ENCODE data around the gene ANGEL1. TPM values are rescaled to one million over a fixed set of nuclear protein-coding genes. Genes with fewer than 3 reads are reported as not detected.

ANGEL1 gene
- total RNA-seq, 1 experiment from 2014 or later: 19.1 TPM

DNA sequence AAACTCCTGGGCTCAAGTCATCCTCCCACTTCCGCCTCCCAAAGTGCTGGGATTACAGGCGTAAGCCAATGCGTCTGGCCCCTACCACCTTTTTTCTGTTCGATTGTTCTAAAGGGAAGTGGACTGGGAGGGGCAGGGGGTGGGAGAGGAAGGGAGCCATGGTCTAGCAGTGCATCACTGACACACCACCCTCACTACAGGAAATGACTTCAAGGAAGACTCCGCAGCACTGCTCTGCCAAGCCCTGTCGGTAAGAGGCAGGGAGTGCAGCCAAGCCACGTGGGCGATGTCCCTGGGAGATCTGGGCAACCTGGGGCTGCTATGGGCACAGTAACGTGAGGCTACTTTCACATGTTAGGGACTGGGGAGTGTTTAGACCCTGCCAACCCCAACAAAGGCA is 31.5 kb upstream of the ANGEL1 start:
- TF ChIP-seq SIN3A (IDR thresholded peaks at IDR 0.05; ENCODE audit: borderline replicate concordance, insufficient read depth, low read depth, low read length): no peak
- TF ChIP-seq, protein P1, sequence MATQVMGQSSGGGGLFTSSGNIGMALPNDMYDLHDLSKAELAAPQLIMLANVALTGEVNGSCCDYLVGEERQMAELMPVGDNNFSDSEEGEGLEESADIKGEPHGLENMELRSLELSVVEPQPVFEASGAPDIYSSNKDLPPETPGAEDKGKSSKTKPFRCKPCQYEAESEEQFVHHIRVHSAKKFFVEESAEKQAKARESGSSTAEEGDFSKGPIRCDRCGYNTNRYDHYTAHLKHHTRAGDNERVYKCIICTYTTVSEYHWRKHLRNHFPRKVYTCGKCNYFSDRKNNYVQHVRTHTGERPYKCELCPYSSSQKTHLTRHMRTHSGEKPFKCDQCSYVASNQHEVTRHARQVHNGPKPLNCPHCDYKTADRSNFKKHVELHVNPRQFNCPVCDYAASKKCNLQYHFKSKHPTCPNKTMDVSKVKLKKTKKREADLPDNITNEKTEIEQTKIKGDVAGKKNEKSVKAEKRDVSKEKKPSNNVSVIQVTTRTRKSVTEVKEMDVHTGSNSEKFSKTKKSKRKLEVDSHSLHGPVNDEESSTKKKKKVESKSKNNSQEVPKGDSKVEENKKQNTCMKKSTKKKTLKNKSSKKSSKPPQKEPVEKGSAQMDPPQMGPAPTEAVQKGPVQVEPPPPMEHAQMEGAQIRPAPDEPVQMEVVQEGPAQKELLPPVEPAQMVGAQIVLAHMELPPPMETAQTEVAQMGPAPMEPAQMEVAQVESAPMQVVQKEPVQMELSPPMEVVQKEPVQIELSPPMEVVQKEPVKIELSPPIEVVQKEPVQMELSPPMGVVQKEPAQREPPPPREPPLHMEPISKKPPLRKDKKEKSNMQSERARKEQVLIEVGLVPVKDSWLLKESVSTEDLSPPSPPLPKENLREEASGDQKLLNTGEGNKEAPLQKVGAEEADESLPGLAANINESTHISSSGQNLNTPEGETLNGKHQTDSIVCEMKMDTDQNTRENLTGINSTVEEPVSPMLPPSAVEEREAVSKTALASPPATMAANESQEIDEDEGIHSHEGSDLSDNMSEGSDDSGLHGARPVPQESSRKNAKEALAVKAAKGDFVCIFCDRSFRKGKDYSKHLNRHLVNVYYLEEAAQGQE (IDR thresholded peaks at IDR 0.05; ENCODE audit: insufficient read depth in 1 of 2, low read depth in 2 of 2, low read length in 1 of 2): no peak
- TF ChIP-seq POLR2AphosphoS5 (IDR thresholded peaks at IDR 0.05; ENCODE audit: low read depth, low read length): no peak
- TF ChIP-seq, protein P2, sequence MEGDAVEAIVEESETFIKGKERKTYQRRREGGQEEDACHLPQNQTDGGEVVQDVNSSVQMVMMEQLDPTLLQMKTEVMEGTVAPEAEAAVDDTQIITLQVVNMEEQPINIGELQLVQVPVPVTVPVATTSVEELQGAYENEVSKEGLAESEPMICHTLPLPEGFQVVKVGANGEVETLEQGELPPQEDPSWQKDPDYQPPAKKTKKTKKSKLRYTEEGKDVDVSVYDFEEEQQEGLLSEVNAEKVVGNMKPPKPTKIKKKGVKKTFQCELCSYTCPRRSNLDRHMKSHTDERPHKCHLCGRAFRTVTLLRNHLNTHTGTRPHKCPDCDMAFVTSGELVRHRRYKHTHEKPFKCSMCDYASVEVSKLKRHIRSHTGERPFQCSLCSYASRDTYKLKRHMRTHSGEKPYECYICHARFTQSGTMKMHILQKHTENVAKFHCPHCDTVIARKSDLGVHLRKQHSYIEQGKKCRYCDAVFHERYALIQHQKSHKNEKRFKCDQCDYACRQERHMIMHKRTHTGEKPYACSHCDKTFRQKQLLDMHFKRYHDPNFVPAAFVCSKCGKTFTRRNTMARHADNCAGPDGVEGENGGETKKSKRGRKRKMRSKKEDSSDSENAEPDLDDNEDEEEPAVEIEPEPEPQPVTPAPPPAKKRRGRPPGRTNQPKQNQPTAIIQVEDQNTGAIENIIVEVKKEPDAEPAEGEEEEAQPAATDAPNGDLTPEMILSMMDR (IDR thresholded peaks at IDR 0.05): no peak
- no peak for TF ChIP-seq TCF7L2 (IDR thresholded peaks at IDR 0.05; ENCODE audit: low read depth, low read length)
- H3K9me3 ChIP-seq (ENCODE audit: control insufficient read depth, insufficient read depth, low read depth, low read length): no peaks in the 10 kb centered on the region
- peaks cover under 1% of the 10 kb centered on the region; the same call in 1 of the 2 replicates for H3K27me3 ChIP-seq (ENCODE audit: control insufficient read depth, insufficient read depth, low read length)
- POLR2A ChIA-PET: interaction anchor here (0.6 kb wide), 1 partner anchor 25 kb away, joined by 8 read pairs; no protein-coding TSS in a partner anchor
- BruUV-seq (replicated peaks): no TSS peak
- no peaks in the 10 kb centered on the region for H3K4me1 ChIP-seq (ENCODE audit: control insufficient read depth, insufficient read depth, low read length)
- no peak overlapping the region for H3K4me3 ChIP-seq (ENCODE audit: low read depth in 2 of 2, low read length in 2 of 2)
- in situ Hi-C loops (cut with HindIII; ENCODE audit: low pct_unique_long_range_greater_than_20kb, low sequenced_read_pairs) (no loop called here), intact Hi-C loops (cut with micrococcal nuclease; ENCODE audit: unreplicated experiment) (no loop called here)
- CTCF ChIA-PET: no interaction called here
- ATAC-seq: peak; percentile 60; the same call in 1 of the 2 replicates
- no peak overlapping the region for H3K27ac ChIP-seq (ENCODE audit: low read length)
- DNase-seq (ENCODE audit: low read depth, low spot score): peak; percentile 1
- no peaks in the 10 kb centered on the region for H3K36me3 ChIP-seq (ENCODE audit: control insufficient read depth, insufficient read depth, low read length)

DNA sequence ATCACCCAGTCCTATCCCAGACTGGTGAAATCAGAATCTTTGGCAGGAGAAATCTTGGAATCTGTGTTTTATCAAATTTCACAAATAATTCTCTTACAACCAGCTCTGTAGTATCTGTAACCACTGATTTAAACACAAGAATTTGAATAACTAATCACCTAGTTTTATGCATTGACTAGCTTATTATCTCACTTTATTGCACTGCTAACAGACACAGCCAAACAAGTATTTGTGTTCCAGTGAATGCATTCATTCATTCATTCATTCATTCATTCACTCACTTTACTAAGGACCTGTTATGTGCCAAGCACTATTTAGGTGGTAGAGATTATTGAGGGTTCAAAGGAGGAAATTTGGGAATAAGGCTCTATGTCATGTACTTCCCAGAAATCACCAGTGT is 29.7 kb upstream of the ANGEL1 start:
- no peak for ATAC-seq
- H3K4me3 ChIP-seq (ENCODE audit: low read depth in 2 of 2, low read length in 2 of 2): no peak overlapping the region
- POLR2A ChIA-PET: no interaction called here
- peaks cover 9% of the 10 kb centered on the region; the same call in 1 of the 2 replicates for H3K27me3 ChIP-seq (ENCODE audit: control insufficient read depth, insufficient read depth, low read length)
- H3K4me1 ChIP-seq (ENCODE audit: control insufficient read depth, insufficient read depth, low read length): no peaks in the 10 kb centered on the region
- CTCF ChIA-PET: no interaction called here
- no TSS peak for BruUV-seq (replicated peaks)
- H3K27ac ChIP-seq (ENCODE audit: low read length): no peak overlapping the region
- no peaks in the 10 kb centered on the region for H3K36me3 ChIP-seq (ENCODE audit: control insufficient read depth, insufficient read depth, low read length)
- intact Hi-C loops (cut with micrococcal nuclease; ENCODE audit: unreplicated experiment): no loop called here
- H3K9me3 ChIP-seq (ENCODE audit: control insufficient read depth, insufficient read depth, low read depth, low read length): no peaks in the 10 kb centered on the region
- no peak for TF ChIP-seq SIN3A (IDR thresholded peaks at IDR 0.05; ENCODE audit: borderline replicate concordance, insufficient read depth, low read depth, low read length)
- TF ChIP-seq TCF7L2 (IDR thresholded peaks at IDR 0.05; ENCODE audit: low read depth, low read length): no peak
- TF ChIP-seq, protein P2 (IDR thresholded peaks at IDR 0.05): no peak
- TF ChIP-seq, protein P1 (IDR thresholded peaks at IDR 0.05; ENCODE audit: insufficient read depth in 1 of 2, low read depth in 2 of 2, low read length in 1 of 2): no peak
- TF ChIP-seq POLR2AphosphoS5 (IDR thresholded peaks at IDR 0.05; ENCODE audit: low read depth, low read length): no peak
- DNase-seq (ENCODE audit: low read depth, low spot score): no peak
- in situ Hi-C loops (cut with HindIII; ENCODE audit: low pct_unique_long_range_greater_than_20kb, low sequenced_read_pairs): no loop called here

Data from Panc1 (cell line).